Hematopoietic multipotent progenitor cell treated with erythropoietin and hydrocortisone succinate and interleukin-3 and kit ligand, for 17 days (in vitro differentiated cells): ENCODE data around the gene TMEM8B.
A peak's percentile ranks its signal among the peaks of the same experiment; 100 is the strongest.

Source experiments
- DNase-seq: peaks from one replicate; pipeline ENCODE4 v3.0.0-alpha.2; 2015; ENCODE audit warnings: low spot score

The TMEM8B gene

GRCh38 chr9:35841645-35841900, 12.5 kb downstream of the TMEM8B start:
- no peak for DNase-seq

DNA sequence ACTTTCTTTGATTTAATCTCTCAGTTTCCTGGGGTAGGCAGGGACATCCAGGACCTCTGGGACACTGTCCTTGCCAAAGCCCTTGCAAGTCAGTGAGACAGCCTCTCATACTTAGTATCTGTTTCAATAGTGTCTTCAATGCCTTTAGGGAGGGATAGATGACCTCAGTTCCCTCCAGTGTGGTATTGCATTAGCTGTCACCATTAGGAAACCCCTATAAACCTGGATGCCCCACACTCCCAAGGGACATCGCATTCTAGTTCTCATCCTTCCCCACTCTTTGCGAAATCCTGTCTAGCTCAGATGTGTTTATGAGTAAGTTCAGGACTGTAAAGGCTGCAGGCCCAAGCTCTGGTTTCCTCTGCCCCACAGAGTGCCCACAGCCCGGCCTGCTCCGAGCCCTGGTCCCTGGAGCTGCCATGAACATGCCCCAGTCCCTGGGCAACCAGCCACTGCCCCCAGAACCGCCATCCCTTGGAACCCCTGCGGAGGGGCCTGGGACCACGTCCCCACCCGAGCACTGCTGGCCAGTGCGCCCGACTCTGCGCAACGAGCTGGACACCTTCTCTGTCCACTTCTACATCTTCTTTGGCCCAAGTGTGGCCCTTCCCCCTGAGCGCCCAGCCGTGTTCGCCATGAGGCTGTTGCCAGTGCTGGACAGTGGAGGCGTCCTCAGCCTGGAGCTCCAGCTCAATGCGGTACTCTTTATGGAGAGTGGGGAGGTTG, 13.2 kb downstream of the TMEM8B start:
- DNase-seq, result no peak

DNA sequence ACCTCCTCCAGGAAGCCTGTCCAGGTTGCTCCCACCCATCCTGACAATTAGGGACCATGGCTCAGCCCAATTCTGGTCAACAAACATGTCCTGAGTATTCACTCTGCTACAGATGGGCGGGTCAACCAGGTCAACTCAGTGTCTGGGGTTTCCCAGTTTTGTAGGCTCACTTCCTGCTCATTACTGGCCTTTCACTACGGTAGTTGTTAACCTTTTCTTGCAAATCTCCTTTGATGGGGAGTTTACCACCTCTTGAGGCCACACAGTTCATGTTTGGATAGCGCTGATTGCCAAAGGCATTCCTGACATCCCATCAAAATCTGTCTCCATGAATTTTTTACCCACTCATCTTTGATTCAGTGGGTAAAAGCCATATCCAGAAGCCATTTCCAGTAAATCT, 13.8 kb downstream of the TMEM8B start:
- DNase-seq, result no peak

DNA sequence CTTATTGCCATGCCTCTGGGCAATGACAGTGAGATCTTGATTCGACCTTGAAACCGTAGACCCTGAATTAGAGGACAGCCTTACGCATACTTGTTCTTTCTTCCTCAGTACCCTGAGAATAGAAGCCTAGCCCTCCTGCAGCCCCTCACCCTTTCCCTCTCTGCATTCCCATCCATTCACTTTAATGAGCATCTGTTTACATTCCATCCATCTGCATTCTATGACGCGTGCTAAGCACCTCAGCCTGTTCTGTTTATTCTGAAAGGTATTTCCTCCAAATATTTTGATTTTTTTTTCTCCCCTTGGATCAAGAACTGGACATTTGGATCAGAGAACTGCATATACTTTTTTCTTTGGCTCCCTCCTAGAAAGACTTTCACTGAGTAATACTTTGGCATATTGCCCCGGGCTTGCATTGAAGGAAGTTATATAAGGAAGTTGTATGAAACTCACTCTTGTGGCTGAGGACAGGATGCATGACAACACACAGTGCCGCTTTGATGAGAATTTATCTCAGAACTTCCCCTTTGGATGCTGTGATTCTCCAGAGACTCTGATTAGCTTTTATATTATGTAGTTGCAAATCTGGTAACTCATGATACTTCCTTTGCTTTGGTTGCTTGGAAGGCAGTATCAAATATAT, 15.7 kb downstream of the TMEM8B start:
- no peak for DNase-seq

- DNase-seq, result no peak
Observed at GRCh38 chr9:35845824-35846771, 17.1 kb downstream of the TMEM8B start.

- no peak for DNase-seq
Observed at GRCh38 chr9:35847792-35848572, 19.0 kb downstream of the TMEM8B start.

DNA sequence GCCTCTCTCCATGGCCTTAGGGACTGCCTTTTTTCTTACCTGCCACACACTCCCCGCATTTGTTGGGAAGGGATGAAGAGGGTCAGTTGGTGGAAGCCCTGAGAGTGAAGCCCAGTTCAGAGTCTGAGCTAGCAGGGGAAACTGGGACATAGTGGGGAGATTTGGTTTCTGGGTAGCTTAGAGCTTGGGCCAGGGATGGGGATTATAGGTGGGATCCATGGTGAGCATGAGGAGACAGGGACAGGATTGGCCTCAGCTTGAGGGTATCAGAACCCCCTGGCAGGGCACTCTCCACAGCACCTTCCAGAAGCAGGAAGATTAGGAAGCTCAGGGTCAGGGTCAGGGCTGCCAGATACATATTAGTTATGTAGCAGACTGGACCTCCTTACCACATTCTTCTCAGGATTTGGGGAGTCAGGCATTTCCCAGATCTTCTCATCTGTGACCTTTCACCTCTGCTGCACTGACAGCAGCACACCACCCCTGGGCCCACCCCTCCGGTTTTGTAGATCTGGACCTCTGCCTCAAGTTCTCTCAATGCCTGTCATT, 23.3 kb downstream of the TMEM8B start:
- DNase-seq, result no peak

DNA sequence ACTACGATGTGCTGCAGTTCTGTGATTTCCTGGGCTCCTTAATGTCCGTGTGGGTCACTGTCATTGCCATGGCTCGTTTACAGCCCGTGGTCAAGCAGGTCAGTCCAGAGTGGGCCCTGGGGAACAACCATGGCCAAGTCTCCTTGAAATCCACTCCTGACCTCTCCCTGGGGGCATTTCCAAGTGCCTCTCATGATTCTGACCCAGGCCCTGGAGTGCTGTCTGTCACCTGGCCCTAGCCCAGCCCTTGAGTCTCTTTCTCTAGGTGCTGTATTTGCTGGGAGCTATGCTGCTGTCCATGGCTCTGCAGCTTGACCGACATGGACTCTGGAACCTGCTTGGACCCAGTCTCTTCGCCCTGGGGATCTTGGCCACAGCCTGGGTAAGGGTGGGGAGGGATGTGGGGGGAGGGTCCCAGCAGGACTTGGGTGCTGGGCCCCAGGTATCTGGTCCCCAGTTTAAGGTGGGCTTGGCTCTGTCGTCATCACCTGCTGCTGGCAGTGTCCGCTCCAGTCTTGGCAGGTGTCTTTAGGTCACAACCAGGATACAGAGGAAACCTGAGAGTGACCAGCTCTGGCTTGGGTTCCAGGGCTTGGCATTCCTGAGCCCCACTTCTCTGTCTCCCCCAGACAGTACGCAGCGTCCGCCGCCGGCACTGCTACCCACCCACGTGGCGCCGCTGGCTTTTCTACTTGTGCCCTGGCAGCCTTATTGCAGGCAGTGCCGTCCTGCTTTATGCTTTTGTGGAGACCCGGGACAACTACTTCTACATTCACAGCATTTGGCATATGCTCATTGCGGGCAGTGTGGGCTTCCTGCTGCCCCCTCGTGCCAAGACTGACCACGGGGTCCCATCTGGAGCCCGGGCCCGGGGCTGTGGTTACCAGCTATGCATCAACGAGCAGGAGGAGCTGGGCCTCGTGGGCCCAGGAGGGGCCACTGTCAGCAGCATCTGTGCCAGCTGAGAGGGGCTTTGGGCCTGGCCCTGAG, 24.1 kb downstream of the TMEM8B start:
- DNase-seq, result no peak

- DNase-seq, result no peak
Observed at GRCh38 chr9:35854091-35854762, 25.2 kb downstream of the TMEM8B start.

GRCh38 chr9:35856206-35856605, 27.2 kb downstream of the TMEM8B start:
- DNase-seq, result no peak

DNA sequence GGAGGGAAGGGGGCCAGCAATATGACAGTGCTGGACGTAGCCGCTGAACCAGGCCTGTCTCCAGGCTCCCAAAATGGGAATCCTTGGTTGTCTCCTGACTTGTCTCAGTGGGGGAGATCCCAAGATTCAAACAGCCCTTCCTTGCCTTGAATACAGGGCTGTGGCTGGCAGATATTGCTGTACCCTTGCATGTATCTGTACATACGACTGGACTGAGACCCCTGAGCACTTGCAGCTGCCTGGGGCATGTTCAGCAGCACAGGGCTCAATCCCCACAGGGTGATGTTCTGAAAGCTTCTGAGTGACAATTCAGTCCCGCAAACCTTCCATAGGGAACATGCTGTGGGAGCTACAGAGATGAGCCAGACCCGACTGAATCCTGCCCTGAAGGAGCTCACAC, 27.9 kb downstream of the TMEM8B start:
- DNase-seq, result no peak

- no peak for DNase-seq
Observed at GRCh38 chr9:35858458-35858857, 29.4 kb downstream of the TMEM8B start.

DNA sequence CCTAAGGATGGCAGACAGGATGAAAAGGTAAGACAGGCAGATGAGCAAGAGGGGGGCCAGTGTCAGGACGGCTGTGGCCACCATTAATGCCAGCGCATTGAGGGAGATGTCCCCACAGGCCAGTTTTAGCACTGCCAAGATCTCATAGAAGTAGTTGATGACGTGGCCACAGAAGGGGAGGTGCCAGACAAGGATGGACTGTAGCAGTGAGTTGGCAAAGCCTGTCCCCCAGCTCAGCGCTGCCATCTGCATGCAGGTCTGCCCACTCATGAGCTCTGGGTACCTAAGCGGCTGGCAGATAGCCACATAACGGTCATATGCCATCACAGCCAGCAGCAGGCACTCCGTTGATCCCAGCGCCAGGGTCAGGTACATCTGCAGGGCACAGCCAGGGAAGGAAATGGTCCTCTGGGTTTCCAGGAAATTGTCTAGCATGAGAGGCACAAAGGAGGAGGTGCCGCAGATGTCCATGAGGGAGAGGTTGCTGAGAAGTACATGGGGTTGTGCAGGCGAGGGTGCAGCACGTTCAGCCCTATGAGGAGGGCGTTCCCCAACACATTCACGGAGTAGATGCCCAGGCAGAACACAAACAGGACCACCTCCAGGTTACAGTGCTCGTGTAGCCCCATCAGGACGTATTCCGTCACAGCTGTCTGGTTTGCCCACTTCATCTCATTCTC, 30.4 kb downstream of the TMEM8B start:
- DNase-seq, result peak; percentile 37

DNA sequence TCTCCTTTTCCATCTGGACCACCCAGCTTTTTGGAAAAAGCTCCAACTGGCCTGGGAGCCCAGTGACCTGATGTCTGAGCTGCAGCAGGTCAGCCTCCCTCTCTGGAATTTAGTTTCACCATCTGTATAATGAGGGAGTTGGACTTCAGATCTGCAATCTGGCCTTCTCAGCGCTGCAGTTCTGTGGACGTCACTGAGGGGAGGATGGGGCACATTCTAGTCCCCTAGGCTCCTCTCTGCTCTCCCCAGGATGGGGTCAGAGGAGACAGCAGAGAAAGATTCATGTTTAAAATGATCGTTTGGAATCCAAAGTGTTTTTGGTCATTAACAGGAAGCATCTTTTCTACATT, 30.9 kb downstream of the TMEM8B start:
- no peak for DNase-seq

DNA sequence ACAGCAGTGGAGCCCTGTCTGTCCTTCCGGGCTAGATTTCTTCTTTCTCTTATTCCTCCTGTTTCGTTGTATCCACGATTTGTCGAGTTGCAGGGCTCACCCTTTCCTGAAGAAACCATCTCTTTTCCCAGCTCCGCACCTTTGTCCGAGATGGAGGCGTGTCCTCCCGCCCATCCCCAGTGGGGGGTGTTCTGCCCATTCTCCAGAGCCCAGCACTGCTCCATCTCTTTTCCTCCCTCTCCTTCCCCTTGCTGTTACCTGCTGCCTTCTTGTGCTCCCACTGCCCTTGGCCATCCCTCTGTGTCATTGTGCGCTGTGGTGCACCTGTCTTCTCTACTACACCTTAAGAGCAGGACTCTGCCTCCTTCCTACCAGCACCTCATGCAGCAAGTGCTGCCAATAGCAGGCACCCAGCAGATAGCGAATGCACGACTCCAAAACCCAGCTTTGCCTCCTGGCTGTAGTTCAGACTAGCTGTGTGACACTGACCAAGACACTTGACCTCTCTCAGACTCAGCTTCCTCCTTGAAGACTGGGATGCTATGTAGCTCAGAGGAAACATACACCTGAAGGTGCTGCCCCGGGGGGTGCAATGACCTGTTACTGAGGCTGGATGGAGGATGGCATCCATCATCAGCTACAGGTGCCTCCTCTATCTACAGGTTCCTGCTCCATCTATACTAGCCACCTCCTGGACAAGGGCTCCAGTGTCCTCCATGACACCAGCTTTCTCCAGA, 32.3 kb downstream of the TMEM8B start:
- no peak for DNase-seq

DNA sequence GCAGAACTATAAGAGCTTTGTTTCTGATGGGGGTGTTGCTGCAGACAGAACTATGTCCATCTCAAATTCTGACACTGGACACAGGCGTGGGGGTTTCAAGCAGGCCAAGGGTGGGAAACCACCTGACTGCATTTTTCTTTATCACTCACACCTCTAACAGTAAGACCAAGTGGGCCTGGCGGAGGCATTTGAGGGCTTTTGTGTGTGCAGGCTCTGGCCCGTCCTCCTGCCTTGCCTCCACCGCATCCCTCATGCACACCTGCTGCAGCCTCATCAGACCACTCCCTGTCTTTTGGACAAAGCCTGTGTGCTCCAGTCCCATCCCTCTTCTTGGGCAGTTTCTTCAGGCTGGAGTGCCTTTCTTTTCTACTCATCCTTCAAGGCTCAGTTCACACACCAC, 33.3 kb downstream of the TMEM8B start:
- no peak for DNase-seq

DNA sequence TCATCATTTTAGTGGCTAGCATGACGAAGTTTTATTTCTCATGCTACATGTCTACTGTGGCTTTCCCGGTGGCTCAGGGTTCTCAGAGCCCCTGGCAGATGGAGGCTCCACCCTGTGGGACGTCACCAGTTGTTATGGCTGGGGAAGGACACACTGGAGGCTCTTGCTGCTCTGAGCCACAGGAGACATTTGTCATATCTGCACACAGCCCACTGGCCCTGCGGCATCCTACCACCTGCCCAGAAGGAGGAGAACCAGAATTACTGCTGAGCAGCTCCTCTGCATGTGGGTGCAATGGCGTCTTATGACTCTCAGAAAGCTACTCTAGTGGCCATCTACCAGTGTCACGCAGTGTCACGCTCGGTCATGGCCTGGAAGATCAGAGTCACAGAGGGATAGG, 34.6 kb downstream of the TMEM8B start:
- no peak for DNase-seq

GRCh38 chr9:35864695-35865255, 35.7 kb downstream of the TMEM8B start:
- DNase-seq, result no peak

- no peak for DNase-seq
Observed at GRCh38 chr9:35867538-35867937, 38.5 kb downstream of the TMEM8B start.
